HG02571 (cell line): ENCODE results near the gene GLYATL3.
A peak's percentile ranks its signal among the peaks of the same experiment; 100 is the strongest.
"Not testable (repeated sequence)": the region's sequence is repeated elsewhere in the genome, so short reads cannot be mapped to it uniquely, and the experiment has no call there.

Source experiments
- ATAC-seq: cut with Tn5 transposase; IDR thresholded peaks from one replicate; pipeline ENCODE4 v1.9.1; 2021; ENCODE audit warnings: mild to moderate bottlenecking, moderate library complexity; ENCODE audit not compliant: unreplicated experiment

Gene GLYATL3

DNA sequence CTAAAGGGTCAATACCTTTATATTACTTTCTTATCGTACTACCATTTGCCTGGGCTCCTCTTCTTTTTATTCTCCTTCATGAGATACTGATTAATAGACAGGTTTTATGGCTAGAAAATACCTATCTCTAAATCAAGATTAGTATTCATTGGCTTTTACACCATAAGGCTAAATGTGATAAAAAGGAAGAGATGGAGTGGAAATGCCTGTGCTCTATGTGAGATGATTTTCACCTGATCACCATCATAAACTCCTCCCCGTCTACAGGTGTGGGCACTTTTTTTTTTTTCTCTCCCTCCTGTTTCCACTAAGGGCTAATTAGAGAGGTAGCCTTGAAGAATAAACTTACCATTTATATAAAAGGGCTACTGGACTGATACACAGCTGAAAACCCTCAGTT lies at the start of gene GLYATL3:
Gene GLYATL3 (plus strand): TSS at position 301 of the 400 bp plus-strand sequence. CDS start 12,068 bp downstream, outside the sequence.
- ATAC-seq: no peak

DNA sequence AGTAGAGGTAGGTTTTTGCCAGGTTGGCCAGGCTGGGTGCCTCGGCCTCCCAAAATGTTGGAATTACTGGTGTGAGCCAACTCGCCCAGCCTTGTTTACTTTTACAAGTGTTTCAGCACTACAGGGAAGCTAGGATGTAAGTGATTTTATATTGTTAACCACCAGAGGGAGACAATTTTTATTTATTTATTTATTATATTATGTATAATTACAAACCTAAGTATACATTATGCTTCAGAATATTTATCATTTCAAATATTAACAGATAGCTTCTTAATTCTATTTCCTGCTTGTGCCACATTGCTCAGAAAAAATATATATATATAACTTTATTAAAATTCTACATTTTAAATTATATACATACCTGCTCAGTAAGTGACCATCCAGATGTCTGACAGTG lies 46.5 kb upstream of the GLYATL3 start:
- no peak for ATAC-seq

DNA sequence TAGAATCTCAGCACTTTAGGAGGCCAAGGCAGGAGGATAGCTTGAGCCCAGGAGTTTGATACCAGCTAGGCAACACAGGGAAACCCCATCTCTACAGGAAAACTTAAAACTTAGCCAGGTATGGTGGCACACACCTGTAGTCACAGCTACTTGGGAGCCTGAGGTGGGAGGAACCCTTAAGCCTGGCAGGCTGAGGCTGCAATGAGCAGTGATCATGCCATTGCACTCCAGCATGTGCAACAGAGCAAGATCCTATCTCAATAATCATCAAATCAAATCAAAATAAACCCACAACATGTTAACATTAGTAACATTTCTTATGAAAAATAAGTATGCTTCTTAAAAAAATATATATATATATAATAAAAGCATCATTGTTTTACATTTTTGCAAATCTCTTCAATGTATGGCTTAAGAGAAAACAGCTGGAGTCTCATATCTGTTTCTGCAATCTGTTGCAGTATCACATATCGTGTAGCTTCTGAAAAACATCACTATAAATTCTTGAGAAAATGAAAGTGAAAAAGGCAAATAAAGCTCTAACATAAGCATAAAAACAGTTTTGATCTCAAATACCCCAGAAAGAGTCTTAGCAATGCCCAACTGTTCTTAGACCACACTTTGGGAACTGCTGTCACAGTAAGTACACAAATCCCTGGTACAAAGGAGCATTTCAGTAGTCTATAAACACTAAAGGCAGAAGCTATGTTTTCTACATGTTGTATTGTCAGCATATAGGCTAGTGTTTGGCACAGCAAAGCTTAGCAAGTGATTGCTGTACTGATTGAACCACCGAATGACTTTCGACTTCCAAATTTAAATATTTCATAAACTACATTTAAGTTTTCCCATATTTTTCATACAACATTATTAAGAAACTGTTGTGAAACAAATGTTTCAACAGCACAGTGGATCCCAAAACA lies 44.7 kb upstream of the GLYATL3 start:
- ATAC-seq: peak; percentile 74

DNA sequence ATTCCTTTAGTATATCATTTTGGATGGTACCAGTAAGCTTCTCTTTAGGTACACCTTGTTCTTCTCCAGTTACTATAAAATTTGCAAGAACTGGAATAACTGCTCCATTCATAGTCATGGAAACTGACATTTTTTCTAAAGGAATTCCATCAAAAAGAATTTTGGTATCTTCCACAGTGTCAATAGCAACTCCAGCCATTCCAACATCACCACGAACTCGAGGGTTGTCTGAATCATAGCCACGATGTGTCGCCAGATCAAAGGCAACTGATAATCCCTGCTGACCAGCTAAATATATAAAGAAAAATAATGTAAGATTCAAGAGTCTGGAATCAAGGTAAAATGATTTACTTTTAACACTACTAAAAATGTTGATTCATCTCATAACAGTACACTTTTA lies 42.0 kb upstream of the GLYATL3 start:
- ATAC-seq: no peak

DNA sequence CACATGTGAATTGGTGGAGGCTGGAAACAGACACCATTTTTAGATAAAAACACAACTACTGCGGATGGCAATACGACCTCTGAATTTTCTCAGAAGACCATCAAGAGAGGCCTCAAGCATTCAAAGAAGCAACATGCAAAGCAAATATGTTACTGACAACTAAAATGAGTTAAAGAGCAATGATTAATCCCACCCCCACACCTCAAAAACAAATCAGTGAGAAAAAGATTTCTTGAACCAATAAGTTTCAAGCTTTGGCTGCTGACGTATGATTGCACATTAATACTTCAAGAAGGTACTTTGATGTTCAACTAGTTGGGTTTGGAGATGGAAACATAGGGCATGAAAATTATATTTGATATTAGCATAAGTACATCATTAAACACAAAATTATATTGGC lies 37.7 kb upstream of the GLYATL3 start:
- ATAC-seq: no peak

DNA sequence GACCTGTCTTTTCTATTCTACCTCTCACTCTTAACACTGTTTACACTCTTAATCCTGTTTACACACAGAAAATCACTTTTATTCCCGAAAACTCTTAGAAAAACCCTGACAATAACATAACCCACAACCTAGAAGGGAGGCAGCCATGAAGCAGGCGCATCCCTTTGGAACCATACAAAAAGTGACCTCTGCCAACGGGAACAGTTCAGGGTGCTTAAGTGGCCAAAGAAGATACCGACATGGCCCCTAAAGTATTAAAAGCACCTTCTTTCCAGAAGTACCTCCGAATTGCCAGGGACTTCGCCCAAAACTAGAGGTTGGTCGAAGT lies 37.2 kb upstream of the GLYATL3 start:
- ATAC-seq: peak; percentile 9

DNA sequence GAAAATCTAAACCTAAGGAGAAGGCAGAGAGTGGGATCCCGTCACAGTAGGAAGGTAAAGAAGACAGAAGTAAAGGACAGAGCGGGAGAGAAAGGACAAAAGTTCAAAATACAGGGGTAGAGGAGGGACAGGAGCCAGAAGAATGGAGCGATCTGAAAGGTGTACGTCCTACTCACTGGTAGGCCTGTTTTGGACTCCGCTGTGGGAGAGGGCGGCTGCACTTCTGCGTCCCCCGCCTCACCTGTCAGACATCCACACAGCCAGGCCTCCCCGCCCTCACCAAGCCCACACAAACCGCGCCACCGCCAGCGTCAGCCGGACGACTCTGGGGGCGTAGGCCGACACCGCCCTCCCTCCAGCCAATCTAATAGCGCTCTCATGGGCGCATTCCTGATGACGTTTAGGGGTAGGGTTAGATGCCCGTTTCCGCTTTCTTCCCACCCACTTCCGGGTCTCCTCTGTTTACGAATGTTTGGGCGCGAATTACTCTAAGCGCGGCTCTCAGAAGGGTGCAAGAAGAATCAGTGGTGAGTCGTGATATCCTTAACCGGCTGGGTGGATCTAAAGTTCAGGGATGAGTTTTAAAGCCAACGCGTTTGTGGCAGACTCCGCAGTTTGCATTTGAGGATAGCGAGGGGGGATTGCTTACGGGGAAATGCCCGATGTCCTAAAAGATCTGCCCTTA lies 36.7 kb upstream of the GLYATL3 start, which contains the start of the genes CENPQ and MMUT:
Gene CENPQ (plus strand): TSS at position 444 of the 685 bp plus-strand sequence. CDS start 6,807 bp downstream, outside the sequence.
Gene MMUT (minus strand): TSS at position 327 of the 685 bp plus-strand sequence. CDS start 3,787 bp downstream, outside the sequence.
- ATAC-seq: peak; percentile 99

DNA sequence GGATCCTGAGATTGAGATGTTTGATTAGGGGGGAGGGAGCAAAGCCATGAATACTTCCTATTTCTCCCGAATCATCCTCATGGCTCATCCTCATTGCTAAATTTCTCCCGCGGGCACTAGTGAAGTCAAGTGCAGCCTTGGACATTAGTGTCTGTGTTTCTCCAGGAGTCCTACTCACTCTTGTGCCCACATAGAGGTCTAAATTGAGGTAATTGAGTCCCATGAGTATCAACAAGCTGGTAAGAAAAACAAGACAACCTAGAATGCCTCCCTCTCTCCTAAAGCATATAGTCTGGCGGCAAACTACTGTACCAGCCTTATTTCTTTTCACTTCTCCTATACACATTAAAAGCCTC lies 36.1 kb upstream of the GLYATL3 start:
- ATAC-seq: peak; percentile 3

DNA sequence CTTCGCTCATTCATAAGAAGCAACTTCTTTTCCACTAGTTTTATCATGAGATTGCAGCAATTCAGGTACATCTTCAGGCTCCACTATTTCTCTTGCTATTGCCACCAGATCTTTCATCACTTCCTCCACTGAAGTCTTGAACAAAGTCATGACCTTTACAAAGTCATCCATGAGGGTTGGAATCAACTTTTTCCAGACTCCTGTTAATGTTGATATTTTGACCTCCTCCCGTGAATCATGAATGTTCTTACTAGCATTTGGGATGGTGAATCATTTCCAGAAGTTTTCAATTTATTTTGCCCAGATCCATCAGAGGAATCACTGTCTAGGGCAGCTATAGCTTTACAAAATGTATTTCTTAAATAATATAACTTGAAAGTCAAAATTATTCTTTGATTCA lies 35.0 kb upstream of the GLYATL3 start:
- ATAC-seq: no peak

DNA sequence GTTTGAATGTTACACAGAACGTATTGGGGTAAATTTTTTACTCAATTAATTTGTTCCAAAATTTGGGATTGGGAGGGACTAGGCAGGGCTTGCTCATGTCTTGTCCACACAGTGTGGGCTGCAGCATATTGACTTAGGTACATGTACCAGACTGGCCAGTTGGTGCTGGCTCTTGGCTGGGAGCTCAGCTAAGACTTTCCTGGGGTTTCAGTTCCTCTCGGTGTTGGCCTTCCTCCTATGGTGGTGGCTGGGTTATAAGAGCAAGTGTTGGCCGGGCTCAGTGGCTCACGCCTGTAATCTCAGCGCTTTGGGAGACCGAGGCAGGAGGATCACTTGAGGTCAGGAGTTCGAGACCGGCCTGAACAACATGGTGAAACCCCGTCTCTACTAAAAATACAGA lies 31.7 kb upstream of the GLYATL3 start:
- no peak for ATAC-seq

DNA sequence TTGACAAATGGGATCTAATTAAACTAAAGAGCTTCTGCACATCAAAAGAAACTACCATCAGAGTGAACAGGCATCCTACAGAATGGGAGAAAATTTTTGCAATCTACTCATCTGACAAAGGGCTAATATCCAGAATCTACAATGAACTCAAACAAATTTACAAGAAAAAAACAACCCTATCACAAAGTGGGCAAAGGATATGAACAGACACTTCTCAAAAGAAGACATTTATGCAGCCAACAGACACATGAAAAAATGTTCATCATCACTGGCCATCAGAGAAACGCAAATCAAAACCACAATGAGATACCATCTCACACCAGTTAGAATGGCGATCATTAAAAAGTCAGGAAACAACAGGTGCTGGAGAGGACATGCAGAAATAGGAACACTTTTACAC lies 23.2 kb upstream of the GLYATL3 start:
- ATAC-seq: not testable (repeated sequence)

DNA sequence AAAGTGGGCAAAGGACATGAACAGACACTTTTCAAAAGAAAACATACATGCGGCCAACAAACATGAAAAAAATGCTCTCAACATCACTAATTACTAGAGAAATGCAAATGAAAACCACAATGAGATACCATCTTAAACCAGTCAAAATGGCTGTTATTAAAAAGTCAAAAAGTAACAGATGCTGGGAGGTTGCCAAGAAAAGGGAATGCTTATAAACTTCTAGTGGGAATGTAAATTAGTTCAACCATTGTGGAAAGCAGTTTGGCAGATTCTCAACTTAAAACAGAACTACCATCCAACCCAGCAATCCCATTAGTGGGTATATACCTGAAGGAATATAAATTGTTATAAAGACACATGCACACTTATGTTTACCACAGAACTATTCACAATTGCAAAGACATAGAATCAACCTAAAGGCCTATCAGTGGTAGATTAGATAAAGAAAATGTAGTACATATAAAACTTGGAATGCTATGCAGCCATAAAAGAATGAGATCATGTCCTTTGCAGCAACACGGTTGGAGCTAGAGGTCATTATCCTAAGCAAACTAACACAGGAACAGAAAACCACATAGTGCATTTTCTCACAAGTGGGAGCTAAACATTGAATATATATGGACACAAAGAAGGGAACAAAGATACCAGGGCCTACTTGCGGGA lies 20.3 kb upstream of the GLYATL3 start:
- ATAC-seq: no peak

DNA sequence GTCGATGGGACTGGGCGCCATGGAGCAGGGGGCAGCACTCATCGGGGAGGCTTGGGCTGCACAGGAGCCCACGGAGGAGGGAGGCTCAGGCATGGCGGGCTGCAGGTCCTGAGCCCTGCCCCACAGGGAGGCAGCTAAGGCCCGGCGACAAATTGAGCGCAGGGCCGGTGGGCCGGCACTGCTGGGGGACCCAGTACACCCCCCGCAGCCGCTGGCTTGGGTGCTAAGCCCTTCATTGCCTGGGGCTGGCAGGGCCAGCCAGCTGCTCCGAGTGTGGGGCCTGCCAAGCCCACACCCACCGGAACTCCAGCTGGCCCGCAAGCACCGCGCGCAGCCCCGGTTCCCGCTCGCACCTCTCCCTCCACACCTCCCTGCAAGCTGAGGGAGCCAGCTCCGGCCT lies 17.9 kb upstream of the GLYATL3 start:
- ATAC-seq: not testable (repeated sequence)

DNA sequence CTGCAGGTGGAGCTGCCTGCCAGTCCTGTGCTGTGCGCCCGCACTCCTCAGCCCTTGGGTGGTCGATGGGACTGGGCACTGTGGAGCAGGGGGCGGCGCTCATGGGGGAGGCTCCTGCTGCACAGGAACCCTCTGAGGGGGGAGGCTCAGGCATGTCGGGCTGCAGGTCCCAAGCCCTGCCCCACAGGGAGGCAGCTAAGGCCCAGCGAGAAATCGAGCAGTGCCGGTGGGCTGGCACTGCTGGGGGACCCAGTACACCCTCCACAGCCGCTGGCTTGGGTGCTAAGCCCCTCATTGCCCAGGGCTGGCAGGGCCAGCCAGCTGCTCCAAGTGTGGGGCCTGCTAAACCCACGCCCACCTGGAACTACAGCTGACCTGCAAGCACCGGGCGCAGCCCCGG lies 16.3 kb upstream of the GLYATL3 start:
- ATAC-seq: not testable (repeated sequence)

DNA sequence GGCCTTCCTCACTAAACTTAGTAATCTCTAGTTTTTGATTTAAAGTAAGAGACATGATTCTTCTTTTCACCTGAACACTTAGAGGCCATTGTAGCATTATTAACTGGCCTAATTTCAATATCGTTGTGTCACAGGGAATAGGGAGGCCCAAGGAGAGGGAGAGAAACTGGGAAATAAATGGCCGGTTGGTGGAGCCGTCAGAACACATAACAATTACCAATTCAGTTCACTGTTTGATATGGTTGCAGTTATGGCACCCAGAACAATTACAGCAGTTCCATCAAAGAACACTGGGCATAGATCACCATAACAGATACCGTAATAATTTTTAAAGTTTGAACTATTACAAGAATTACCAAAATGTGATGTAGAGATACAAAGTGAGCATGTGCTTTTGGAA lies 9.1 kb upstream of the GLYATL3 start:
- no peak for ATAC-seq

DNA sequence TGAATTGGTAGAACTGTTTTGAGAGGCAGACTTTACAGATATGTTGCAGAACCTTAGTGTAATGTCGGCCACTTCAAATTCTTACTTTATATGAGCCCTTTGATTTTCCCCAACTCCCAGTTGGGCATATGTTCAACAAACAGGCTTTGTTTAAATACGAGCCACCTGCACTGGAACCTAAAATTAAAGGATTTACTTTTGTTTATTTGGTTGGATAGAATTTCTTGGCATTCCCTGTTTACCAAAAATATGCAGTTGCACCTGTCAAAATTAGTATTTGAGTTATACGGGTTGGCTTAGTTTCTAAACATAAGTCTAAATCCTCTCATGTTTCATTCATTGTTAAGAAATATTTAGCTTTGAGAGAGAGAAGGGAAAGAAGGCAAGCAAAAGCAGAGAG lies 2.4 kb upstream of the GLYATL3 start:
- ATAC-seq: no peak

DNA sequence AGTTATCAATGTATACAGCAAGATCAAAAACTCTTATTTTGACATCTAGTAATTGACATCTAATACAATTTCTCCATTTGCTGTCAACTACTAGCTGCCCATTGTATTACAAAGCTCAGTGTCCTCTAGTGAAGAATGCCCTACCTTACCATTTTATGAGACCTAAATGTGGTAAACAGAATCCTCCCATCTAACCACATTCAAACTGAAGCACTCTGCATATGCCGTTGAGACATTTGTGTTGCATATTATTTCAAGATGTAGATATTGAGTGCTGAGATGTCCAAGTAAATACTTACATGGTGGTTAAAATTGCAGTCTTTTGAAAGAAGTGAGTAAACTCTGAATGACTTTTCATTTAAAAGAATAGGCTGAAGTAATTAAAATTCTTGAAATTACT lies 597 bp upstream of the GLYATL3 start:
- no peak for ATAC-seq

DNA sequence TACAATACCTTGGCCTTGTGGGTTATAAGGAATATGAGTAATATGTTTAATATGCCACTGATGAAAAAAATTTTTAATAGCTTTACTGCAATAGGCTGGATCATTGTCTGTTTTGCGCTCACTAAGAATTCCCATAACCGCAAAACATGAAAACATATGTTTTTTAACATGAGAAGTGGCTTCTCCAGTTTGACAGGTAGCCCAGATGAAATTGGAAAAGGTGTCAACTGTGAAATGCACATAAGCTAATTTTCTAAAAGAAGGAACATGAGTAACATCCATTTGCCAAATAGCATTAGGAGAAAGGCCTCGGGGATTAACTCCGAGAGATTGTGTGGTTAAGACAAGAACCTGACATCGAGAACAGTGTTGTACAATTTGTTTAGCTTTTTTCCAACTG lies 4.9 kb downstream of the GLYATL3 start:
- ATAC-seq: no peak

DNA sequence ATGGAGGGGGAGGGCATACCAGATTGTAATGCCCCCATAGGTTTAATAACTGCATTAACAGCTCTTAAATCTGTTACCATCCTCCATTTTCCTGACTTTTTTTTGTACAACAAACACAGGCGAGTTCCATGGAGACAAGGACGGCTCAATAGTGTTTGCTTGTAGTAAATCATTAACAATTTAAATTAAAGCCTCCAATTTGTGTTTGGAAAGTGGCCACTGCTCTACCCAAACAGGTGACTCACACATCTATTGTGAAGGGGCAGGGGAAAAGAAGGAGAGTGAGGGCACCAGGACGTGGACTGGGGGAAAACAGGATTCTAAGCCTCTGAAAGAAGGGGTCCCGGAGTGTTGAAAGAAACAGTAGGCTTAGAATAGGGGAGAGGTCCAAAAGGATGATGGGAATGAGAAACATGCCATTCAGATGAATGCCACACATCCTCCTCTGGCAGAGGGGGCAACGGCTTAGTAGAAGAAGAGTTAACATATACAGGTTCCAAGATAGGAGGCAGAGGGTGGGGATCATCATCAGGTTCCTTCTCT lies 6.9 kb downstream of the GLYATL3 start:
- no peak for ATAC-seq

DNA sequence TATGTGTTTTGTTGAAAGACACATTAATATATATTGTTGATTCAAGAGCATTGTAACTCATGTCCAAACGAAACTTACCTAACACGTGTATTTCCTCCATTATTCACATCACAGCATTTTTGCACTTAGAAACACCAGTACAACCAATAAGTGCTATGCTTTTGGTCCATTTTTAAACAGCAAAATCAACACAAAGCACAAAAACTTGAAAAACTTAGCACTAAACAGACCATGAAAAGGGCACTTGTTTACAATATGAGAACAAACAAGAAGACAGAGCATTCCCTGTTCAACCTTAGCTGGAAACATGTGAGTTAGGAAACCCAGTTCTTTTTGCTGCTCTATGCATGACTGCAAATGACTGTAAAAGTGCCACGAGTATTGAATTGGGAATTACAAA lies 9.6 kb downstream of the GLYATL3 start:
- no peak for ATAC-seq
